ENCODE data around the gene CSPG5.
A peak's percentile ranks its signal among the peaks of the same experiment; 100 is the strongest.

CSPG5 gene

GRCh38 chr3:47578691-47579632 lies at the start of gene CSPG5:
Gene CSPG5 (minus strand): TSS chr3:47578865. CDS start chr3:47578693, 172 bp downstream.
- DNase-seq (ENCODE audit: low read depth), result no peak
- peak within 1 kb of the TSS; percentile 58 for H3K4me3 ChIP-seq (ENCODE audit: low read depth, low read length)

- H3K4me3 ChIP-seq (ENCODE audit: low read depth, low read length), result no peak overlapping the region
- DNase-seq (ENCODE audit: low read depth), result no peak
Measured at GRCh38 chr3:47628426-47628825, 49.8 kb upstream of the CSPG5 start.

GRCh38 chr3:47622671-47623461 lies 44.2 kb upstream of the CSPG5 start:
- DNase-seq (ENCODE audit: low read depth), result no peak

GRCh38 chr3:47617086-47618010 lies 38.7 kb upstream of the CSPG5 start:
- no peak overlapping the region for H3K4me3 ChIP-seq (ENCODE audit: low read depth, low read length)
- peak; percentile 11 for DNase-seq (ENCODE audit: low read depth)

More at GRCh38 chr3:47622671-47623461, 44.2 kb upstream of the CSPG5 start:
- no peak overlapping the region for H3K4me3 ChIP-seq (ENCODE audit: low read depth, low read length)

GRCh38 chr3:47614788-47615187 lies 36.1 kb upstream of the CSPG5 start:
- no peak for DNase-seq (ENCODE audit: low read depth)
- H3K4me3 ChIP-seq (ENCODE audit: low read depth, low read length), result no peak overlapping the region

- no peak overlapping the region for H3K4me3 ChIP-seq (ENCODE audit: low read depth, low read length)
- DNase-seq (ENCODE audit: low read depth), result no peak
Measured at GRCh38 chr3:47613722-47614121, 35.1 kb upstream of the CSPG5 start.

GRCh38 chr3:47612879-47613278 lies 34.2 kb upstream of the CSPG5 start:
- DNase-seq (ENCODE audit: low read depth), result no peak

GRCh38 chr3:47612178-47612577 lies 33.5 kb upstream of the CSPG5 start:
- DNase-seq (ENCODE audit: low read depth), result peak; percentile 11
- no peak overlapping the region for H3K4me3 ChIP-seq (ENCODE audit: low read depth, low read length)

More at GRCh38 chr3:47612879-47613278, 34.2 kb upstream of the CSPG5 start:
- H3K4me3 ChIP-seq (ENCODE audit: low read depth, low read length), result no peak overlapping the region

- no peak overlapping the region for H3K4me3 ChIP-seq (ENCODE audit: low read depth, low read length)
- no peak for DNase-seq (ENCODE audit: low read depth)
Measured at GRCh38 chr3:47611576-47611975, 32.9 kb upstream of the CSPG5 start.

GRCh38 chr3:47610583-47610982 lies 31.9 kb upstream of the CSPG5 start:
- H3K4me3 ChIP-seq (ENCODE audit: low read depth, low read length), result no peak overlapping the region
- DNase-seq (ENCODE audit: low read depth), result no peak

- H3K4me3 ChIP-seq (ENCODE audit: low read depth, low read length), result no peak overlapping the region
- DNase-seq (ENCODE audit: low read depth), result no peak
Measured at GRCh38 chr3:47607335-47607734, 28.7 kb upstream of the CSPG5 start.

GRCh38 chr3:47606165-47606564 lies 27.5 kb upstream of the CSPG5 start:
- H3K4me3 ChIP-seq (ENCODE audit: low read depth, low read length), result no peak overlapping the region
- no peak for DNase-seq (ENCODE audit: low read depth)

GRCh38 chr3:47605652-47606051 lies 27.0 kb upstream of the CSPG5 start:
- H3K4me3 ChIP-seq (ENCODE audit: low read depth, low read length), result no peak overlapping the region

GRCh38 chr3:47604145-47604544 lies 25.5 kb upstream of the CSPG5 start:
- H3K4me3 ChIP-seq (ENCODE audit: low read depth, low read length), result no peak overlapping the region
- DNase-seq (ENCODE audit: low read depth), result no peak

More at GRCh38 chr3:47605652-47606051, 27.0 kb upstream of the CSPG5 start:
- DNase-seq (ENCODE audit: low read depth), result no peak

- no peak for DNase-seq (ENCODE audit: low read depth)
- H3K4me3 ChIP-seq (ENCODE audit: low read depth, low read length), result no peak overlapping the region
Measured at GRCh38 chr3:47603332-47603731, 24.7 kb upstream of the CSPG5 start.

GRCh38 chr3:47601281-47601680 lies 22.6 kb upstream of the CSPG5 start:
- DNase-seq (ENCODE audit: low read depth), result no peak
- H3K4me3 ChIP-seq (ENCODE audit: low read depth, low read length), result no peak overlapping the region

- no peak for DNase-seq (ENCODE audit: low read depth)
- no peak overlapping the region for H3K4me3 ChIP-seq (ENCODE audit: low read depth, low read length)
Measured at GRCh38 chr3:47594792-47595191, 16.1 kb upstream of the CSPG5 start.

GRCh38 chr3:47592066-47592795 lies 13.6 kb upstream of the CSPG5 start:
- H3K4me3 ChIP-seq (ENCODE audit: low read depth, low read length), result no peak overlapping the region
- DNase-seq (ENCODE audit: low read depth), result no peak

- H3K4me3 ChIP-seq (ENCODE audit: low read depth, low read length), result no peak overlapping the region
- no peak for DNase-seq (ENCODE audit: low read depth)
Measured at GRCh38 chr3:47590216-47590615, 11.6 kb upstream of the CSPG5 start.

Measured in skeletal muscle cell (primary cell).